Neutrophil (primary cell): ENCODE data around the gene RAB11FIP5.
"Not testable (repeated sequence)": the region's sequence is repeated elsewhere in the genome, so short reads cannot be mapped to it uniquely, and the experiment has no call there.

ENCODE experiments used
- H3K27ac ChIP-seq: fragments of 200-600 bp; sonication (generic); 2 replicates; pipeline ENCODE4 v1.5.1; 2016; ENCODE audit warnings: mild to moderate bottlenecking, moderate library complexity
- H3K27me3 ChIP-seq: fragments of 200-600 bp; sonication (generic); 2 replicates; pipeline ENCODE4 v1.6.0; 2016; ENCODE audit warnings: mild to moderate bottlenecking
- H3K36me3 ChIP-seq: fragments of 200-600 bp; sonication (generic); 2 replicates; pipeline ENCODE4 v1.5.1; 2017
- H3K4me1 ChIP-seq, 2 experiments: fragments of 200-600 bp in 1 of 2; sonication (generic) in 1 of 2; 1 replicate in 1 of 2; 2 replicates in 1 of 2; pipeline versions ENCODE4 v1.5.1 to v1.6.1; 2013 to 2016; ENCODE audit warnings: low read depth in 1 of 2, low read length in 1 of 2, mild to moderate bottlenecking in 1 of 2, moderate library complexity in 1 of 2; ENCODE audit not compliant: control insufficient read depth in 1 of 2, insufficient read depth in 1 of 2
- H3K4me3 ChIP-seq, 2 experiments: fragments of 200-600 bp in 1 of 2; sonication (generic) in 1 of 2; 1 replicate in 1 of 2; 2 replicates in 1 of 2; pipeline ENCODE4 v1.5.1; 2013 to 2016; ENCODE audit warnings: low read depth in 1 of 2, low read length in 1 of 2, mild to moderate bottlenecking in 1 of 2, moderate library complexity in 1 of 2
- H3K9me3 ChIP-seq: fragments of 200-600 bp; sonication (generic); 2 replicates; pipeline ENCODE4 v1.5.1; 2016
- TF ChIP-seq, protein P1 (sequence below): fragments of 200-600 bp; sonication (generic); IDR thresholded peaks from 2 replicates; pipeline ENCODE4 v1.5.1; 2016; ENCODE audit warnings: antibody characterized with exemption

RAB11FIP5 gene

DNA sequence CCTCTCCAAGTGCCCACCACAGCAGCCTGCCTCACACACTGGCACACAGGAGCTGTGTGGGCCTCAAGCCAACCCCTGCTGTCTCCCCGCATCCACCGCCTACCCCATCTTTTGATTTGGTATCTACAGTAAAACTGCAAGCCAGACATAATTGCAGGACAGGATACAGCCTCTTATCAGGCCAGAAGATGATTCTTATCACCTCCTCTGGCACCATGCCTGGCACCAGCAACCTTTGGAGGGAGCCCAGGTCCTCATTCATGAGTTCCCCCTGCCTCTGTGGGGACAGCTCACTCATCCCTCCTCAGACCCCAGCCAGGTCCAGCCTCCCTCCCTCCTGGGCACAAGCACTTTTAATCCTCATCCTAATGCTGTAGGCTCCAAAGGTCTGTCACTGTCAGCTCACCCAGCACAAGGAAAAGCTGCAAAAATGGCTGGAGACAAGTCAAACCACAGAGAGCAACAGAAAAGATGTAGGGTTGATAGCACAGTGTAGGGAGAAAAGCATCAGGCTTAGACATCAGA lies 9.7 kb downstream of the RAB11FIP5 start:
- Histone ChIP-seq H3K27ac (no peak overlapping the region), H3K4me3 (no peak overlapping the region)
- TF ChIP-seq, protein P1, sequence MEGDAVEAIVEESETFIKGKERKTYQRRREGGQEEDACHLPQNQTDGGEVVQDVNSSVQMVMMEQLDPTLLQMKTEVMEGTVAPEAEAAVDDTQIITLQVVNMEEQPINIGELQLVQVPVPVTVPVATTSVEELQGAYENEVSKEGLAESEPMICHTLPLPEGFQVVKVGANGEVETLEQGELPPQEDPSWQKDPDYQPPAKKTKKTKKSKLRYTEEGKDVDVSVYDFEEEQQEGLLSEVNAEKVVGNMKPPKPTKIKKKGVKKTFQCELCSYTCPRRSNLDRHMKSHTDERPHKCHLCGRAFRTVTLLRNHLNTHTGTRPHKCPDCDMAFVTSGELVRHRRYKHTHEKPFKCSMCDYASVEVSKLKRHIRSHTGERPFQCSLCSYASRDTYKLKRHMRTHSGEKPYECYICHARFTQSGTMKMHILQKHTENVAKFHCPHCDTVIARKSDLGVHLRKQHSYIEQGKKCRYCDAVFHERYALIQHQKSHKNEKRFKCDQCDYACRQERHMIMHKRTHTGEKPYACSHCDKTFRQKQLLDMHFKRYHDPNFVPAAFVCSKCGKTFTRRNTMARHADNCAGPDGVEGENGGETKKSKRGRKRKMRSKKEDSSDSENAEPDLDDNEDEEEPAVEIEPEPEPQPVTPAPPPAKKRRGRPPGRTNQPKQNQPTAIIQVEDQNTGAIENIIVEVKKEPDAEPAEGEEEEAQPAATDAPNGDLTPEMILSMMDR, result no peak

DNA sequence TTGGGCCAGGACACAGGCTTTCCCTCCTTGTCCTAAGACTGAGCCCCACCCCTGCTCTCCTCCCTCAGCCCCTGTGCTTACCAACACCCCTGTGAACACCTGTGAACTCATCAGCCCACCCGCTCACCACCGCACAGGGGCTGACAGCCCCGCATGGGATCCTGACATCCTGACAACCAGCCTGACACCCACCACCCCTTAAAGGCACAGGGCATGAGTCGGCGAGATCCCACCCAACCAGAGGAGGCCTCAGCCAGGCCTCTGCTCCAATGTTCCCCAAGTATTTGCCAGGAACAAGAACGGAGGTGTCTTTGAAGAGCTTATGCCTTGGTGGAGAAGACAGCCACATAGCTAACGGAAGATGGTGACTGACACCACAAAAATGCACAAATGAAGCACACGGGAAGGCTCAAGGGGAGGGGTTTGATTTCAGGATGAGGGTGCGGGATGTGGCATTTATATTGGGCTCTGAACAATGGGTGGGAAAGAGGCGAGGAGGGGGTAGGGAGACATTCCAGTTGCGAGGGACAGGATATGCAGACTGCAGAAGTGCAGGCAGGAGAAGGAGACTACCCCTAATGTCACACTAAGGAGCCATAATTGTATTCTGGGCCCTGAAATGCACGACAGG lies 11.0 kb downstream of the RAB11FIP5 start:
- H3K4me3 ChIP-seq, result no peak overlapping the region
- peaks cover 31% of the 10 kb centered on the region for H3K27me3 ChIP-seq
- TF ChIP-seq, protein P1, result no peak
- no peaks in the 10 kb centered on the region for H3K9me3 ChIP-seq
- no peak overlapping the region for H3K27ac ChIP-seq
- H3K36me3 ChIP-seq, result no peaks in the 10 kb centered on the region
- no peaks in the 10 kb centered on the region for H3K4me1 ChIP-seq

More for the DNA sequence above, 9.7 kb downstream of the RAB11FIP5 start:
- peaks cover 29% of the 10 kb centered on the region for H3K27me3 ChIP-seq
- H3K36me3 ChIP-seq, result no peaks in the 10 kb centered on the region
- H3K4me1 ChIP-seq, result no peaks in the 10 kb centered on the region
- H3K9me3 ChIP-seq, result no peaks in the 10 kb centered on the region

DNA sequence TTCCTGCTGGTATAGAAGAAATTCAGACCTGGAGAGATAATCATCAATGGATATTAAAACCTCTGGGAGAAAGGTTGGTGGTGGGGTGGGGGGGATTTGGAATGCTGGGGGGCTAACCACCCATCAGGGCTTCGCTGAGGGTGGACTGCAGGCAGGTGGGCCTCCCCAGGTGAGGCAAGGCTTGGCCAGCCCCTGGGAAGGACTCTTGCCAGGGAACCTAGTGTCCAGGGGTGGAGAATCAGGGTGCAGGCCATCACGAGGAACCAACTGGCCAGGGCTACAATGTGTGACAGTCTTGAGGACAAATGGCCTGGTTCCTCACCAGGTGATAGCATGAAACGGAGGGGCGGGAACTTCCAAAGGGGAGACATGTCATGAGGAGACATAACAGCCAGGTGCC lies 11.8 kb downstream of the RAB11FIP5 start:
- H3K4me3 ChIP-seq, result no peak overlapping the region
- no peaks in the 10 kb centered on the region for H3K36me3 ChIP-seq
- H3K9me3 ChIP-seq, result no peaks in the 10 kb centered on the region
- H3K27ac ChIP-seq, result no peak overlapping the region
- TF ChIP-seq, protein P1, result no peak
- no peaks in the 10 kb centered on the region for H3K4me1 ChIP-seq
- H3K27me3 ChIP-seq, result peaks cover 35% of the 10 kb centered on the region

DNA sequence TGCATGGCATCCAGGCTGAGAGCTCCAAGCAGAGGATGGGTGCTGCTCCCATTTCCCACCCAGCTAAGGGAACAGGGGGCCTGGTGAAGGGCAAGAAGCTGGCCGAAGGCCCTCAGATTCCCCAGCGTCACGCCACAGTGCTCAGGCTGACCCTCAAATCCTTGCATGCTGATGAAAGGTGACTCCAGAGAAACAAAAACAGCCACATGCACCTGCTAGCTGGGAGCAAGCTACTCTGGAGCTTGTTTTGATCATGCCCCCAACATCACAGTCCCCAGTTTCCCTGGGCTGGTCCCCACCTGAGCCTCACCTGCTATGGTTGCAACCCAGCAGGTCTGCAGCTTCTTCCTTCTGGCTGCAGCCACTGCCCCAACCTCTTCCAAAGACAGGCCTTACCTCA lies 13.3 kb downstream of the RAB11FIP5 start:
- Histone ChIP-seq H3K9me3 (no peaks in the 10 kb centered on the region), H3K27me3 (peaks cover 35% of the 10 kb centered on the region), H3K4me1 (no peaks in the 10 kb centered on the region), H3K4me3 (no peak overlapping the region), H3K27ac (no peak overlapping the region), H3K36me3 (no peaks in the 10 kb centered on the region)
- TF ChIP-seq, protein P1, result no peak

DNA sequence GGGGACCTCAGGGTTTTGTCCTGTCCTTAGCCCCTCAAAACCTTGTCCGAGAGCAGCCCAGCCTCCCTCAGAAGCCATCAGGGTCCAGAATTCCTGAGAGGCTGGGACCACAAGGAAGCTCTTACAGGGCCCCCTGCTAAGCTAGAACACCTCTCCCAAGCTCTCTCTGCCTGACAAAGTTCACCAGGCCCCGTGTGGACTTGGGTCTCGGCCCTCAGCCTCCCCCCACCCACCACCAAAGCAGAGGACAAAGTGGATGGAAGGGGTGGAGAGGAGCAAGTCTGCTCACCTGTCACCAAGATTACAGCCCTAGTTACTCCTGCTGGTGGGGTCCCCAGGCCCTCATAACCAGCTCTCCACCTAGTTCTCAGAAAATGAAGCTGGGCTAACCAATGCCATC lies 16.8 kb downstream of the RAB11FIP5 start:
- Histone ChIP-seq H3K36me3 (no peaks in the 10 kb centered on the region), H3K4me3 (no peak overlapping the region), H3K4me1 (peaks cover 20 to 21% of the 10 kb centered on the region in 2 experiments), H3K27me3 (peaks cover 21% of the 10 kb centered on the region), H3K9me3 (no peaks in the 10 kb centered on the region), H3K27ac (no peak overlapping the region)
- TF ChIP-seq, protein P1, result no peak

DNA sequence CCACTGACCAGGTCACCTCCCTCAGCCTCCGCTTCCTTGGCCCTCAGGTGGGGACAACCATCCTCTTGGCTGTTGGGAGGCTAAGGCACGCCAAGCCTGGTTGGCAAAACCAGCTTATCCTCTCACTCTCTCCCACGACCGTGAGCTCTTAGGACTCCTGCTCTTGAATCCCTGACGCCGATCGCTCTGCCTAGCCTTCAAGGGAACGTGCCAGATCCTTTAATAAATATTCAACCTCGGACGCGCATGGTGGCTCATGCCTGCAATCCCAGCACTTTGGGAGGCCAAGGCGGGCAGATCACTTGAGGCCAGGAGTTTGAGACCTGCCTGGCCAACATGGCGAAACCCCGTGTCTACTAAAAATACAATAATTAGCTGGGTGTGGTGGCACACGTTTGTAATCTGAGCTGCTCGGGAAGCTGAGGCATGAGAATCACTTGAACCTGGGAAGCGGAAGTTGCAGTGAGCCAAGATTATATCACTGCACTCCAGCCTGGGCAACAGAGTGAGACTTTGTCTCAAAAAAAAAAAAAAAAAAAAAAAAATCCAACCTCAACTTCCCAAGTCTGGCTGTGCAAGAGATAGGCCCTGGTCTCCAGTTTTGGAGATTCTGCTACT lies 19.0 kb downstream of the RAB11FIP5 start:
- H3K9me3 ChIP-seq, H3K27ac ChIP-seq, H3K4me3 ChIP-seq, H3K36me3 ChIP-seq: not testable (repeated sequence)
- Histone ChIP-seq H3K27me3 (peaks cover 21% of the 10 kb centered on the region), H3K4me1 (peaks cover 20 to 21% of the 10 kb centered on the region in 2 experiments)
